B cell (primary cell): ENCODE data around the gene SCGN. TPM values are rescaled to one million over a fixed set of nuclear protein-coding genes. Genes with fewer than 3 reads are reported as not detected.

Experiments
- ATAC-seq: fragments of 200-7000 bp; cut with Tn5 transposase; one replicate; pipeline ENCODE4 v1.10.0; 2021; ENCODE audit warnings: low read depth, mild to moderate bottlenecking, moderate number of reproducible peaks, moderate library complexity
- CTCF ChIA-PET: fragments of 350-600 bp; sonication (Branson Sonifier 250); formaldehyde crosslinking; loops from one replicate; lab custom pipeline; 2021; ENCODE audit warnings: antibody characterized with exemption, inconsistent platforms; lab: Charles Lee
- POLR2A ChIA-PET: fragments of 350-600 bp; sonication (Branson Sonifier 250); formaldehyde crosslinking; loops from one replicate; lab custom pipeline; 2021; ENCODE audit warnings: antibody characterized with exemption; lab: Charles Lee
- DNase-seq: peaks from one replicate; pipeline ENCODE4 v3.0.0; 2013
- H2AFZ ChIP-seq: 2 replicates; pipeline ENCODE4 v1.6.1; 2012; ENCODE audit warnings: mild to moderate bottlenecking, low read depth, low read length; ENCODE audit not compliant: insufficient read depth, poor library complexity, severe bottlenecking
- H3K27ac ChIP-seq, 2 donors: 1 replicate in 1 of 2; 2 replicates in 1 of 2; pipeline ENCODE4 v1.5.1; 2012 to 2013; ENCODE audit warnings: low read length in 2 of 2, mild to moderate bottlenecking in 2 of 2, moderate library complexity in 1 of 2
- H3K27me3 ChIP-seq, 4 experiments: fragments of 200-600 bp in 1 of 4; sonication (generic) in 1 of 4; replicated peaks in 1 of 4; 1 replicate in 2 of 4; 2 replicates in 2 of 4; pipeline versions ENCODE4 v1.6.1 to v1.7.0; 2013 to 2016; ENCODE audit warnings: low read length in 3 of 4, mild to moderate bottlenecking in 2 of 4, mixed read lengths in 1 of 4, moderate library complexity in 1 of 4; ENCODE audit not compliant: insufficient read depth in 4 of 4, control insufficient read depth in 3 of 4; ENCODE audit errors: control extremely low read depth in 1 of 4
- H3K36me3 ChIP-seq, 2 experiments: replicated peaks in 1 of 2; 1 replicate in 1 of 2; 2 replicates in 1 of 2; pipeline versions ENCODE4 v1.6.1 to v1.7.1; 2013; ENCODE audit warnings: low read length in 1 of 2; ENCODE audit not compliant: insufficient read depth in 2 of 2, control insufficient read depth in 1 of 2; ENCODE audit errors: control extremely low read depth in 1 of 2, extremely low read depth in 1 of 2
- H3K4me1 ChIP-seq, 2 donors: fragments of 200-600 bp in 1 of 2; sonication (generic) in 1 of 2; 1 replicate in 1 of 2; 2 replicates in 1 of 2; pipeline versions ENCODE4 v1.5.1 to v1.6.1; 2013 to 2017; ENCODE audit warnings: low read length in 2 of 2; ENCODE audit not compliant: control insufficient read depth in 2 of 2, insufficient read depth in 2 of 2
- H3K4me2 ChIP-seq: replicated peaks from 2 replicates; pipeline ENCODE3; 2012; ENCODE audit warnings: mild to moderate bottlenecking, low read depth, low read length; ENCODE audit not compliant: poor library complexity, severe bottlenecking
- H3K4me3 ChIP-seq, 5 experiments: fragments of 200-600 bp in 1 of 5; sonication (generic) in 1 of 5; 1 replicate in 3 of 5; 2 replicates in 2 of 5; pipeline versions ENCODE4 v1.5.1 to v1.7.0; 2011 to 2016; ENCODE audit warnings: low read length in 4 of 5, mild to moderate bottlenecking in 4 of 5, low read depth in 2 of 5, control low read depth in 1 of 5, moderate library complexity in 1 of 5; ENCODE audit not compliant: insufficient read depth in 1 of 5; ENCODE audit errors: control extremely low read depth in 1 of 5, extremely low read depth in 1 of 5
- H3K79me2 ChIP-seq: fragments of 200-600 bp; sonication (generic); one replicate; pipeline ENCODE4 v1.6.0; 2016; ENCODE audit warnings: low read length; ENCODE audit not compliant: control insufficient read depth, insufficient read depth
- H3K9ac ChIP-seq: fragments of 200-600 bp; sonication (generic); 2 replicates; pipeline ENCODE4 v1.6.1; 2017; ENCODE audit warnings: mild to moderate bottlenecking, low read length, moderate library complexity
- H3K9me3 ChIP-seq, 3 donors: one replicate each; pipeline versions ENCODE4 v1.6.1 to v1.7.1; 2013; ENCODE audit warnings: low read length in 2 of 3; ENCODE audit not compliant: control insufficient read depth in 2 of 3, insufficient read depth in 1 of 3; ENCODE audit errors: control extremely low read depth in 1 of 3
- H4K20me1 ChIP-seq: 2 replicates; pipeline ENCODE4 v1.6.0; 2012; ENCODE audit warnings: mild to moderate bottlenecking, low read length; ENCODE audit not compliant: insufficient read depth, control insufficient read depth, poor library complexity, severe bottlenecking
- H3K27ac Mint-ChIP-seq: one replicate; pipeline ENCODE4 v1.8.0; 2021; ENCODE audit warnings: mixed read lengths
- H3K27me3 Mint-ChIP-seq: one replicate; pipeline ENCODE4 v1.8.0; 2021; ENCODE audit warnings: mixed read lengths
- H3K4me1 Mint-ChIP-seq: one replicate; pipeline ENCODE4 v1.8.0; 2021; ENCODE audit warnings: mixed read lengths
- H3K4me3 Mint-ChIP-seq: one replicate; pipeline ENCODE4 v1.8.0; 2021; ENCODE audit warnings: mixed read lengths
- H3K9me3 Mint-ChIP-seq: one replicate; pipeline ENCODE4 v1.8.0; 2022; ENCODE audit warnings: mixed read lengths; ENCODE audit not compliant: insufficient read depth
- CTCF ChIP-seq: fragments of 200-600 bp; IDR thresholded peaks from one replicate; pipeline ENCODE4 v1.8.0; 2022; ENCODE audit warnings: antibody characterized with exemption, mild to moderate bottlenecking
- EZH2 ChIP-seq: IDR thresholded peaks from 2 replicates; pipeline ENCODE4 v1.6.1; 2012; ENCODE audit warnings: borderline replicate concordance, low read depth, mild to moderate bottlenecking, moderate library complexity, low read length; ENCODE audit not compliant: insufficient read depth, poor library complexity, severe bottlenecking
- WGBS: methylation state at CpG from one replicate; pipeline ENCODE4 v1.1.5; 2013; ENCODE audit warnings: missing lambda C conversion rate; ENCODE audit not compliant: insufficient coverage; 5-methylcytosine and 5-hydroxymethylcytosine counted together
- intact Hi-C: fragments of 100-400 bp; cut with micrococcal nuclease; formaldehyde crosslinking; loops from one replicate; pipeline ENCODE4 v1.10.0; 2022
- polyA plus RNA-seq: library from polyadenylated mRNA; depleted of rRNA; stranded (reverse); fragments of >200 nt; gene quantifications from 2 replicates; pipeline ENCODE4 v1.2.3, GENCODE V29; 2012
- total RNA-seq, 2 donors: library from RNA; stranded (reverse); fragments of 120-200 nt in 1 of 2; gene quantifications; 1 replicate in 1 of 2; 2 replicates in 1 of 2; pipeline versions ENCODE4 v1.2.3 to v1.2.4, GENCODE V29; 2013 to 2022

Gene SCGN
- total and polyA plus RNA-seq, 2 donors (not counting 1 experiment from before 2014, with no cell fraction given): not detected

- no peak overlapping the region for H3K9ac ChIP-seq
- Mint-ChIP-seq H3K4me1 (peaks cover 18% of the 10 kb centered on the region), H3K27ac (no peak overlapping the region), H3K9me3 (no peaks in the 10 kb centered on the region), H3K27me3 (no peaks in the 10 kb centered on the region), H3K4me3 (no peak overlapping the region)
- TF ChIP-seq EZH2: no peak
- no peak for TF ChIP-seq CTCF
- no peak for DNase-seq
- no peaks in the 10 kb centered on the region for H3K36me3 ChIP-seq
- no peak overlapping the region for H3K4me2 ChIP-seq
- 100% methylated on average over 1 of the region's 1 CpG for WGBS
- H3K4me1 ChIP-seq: peaks cover 5 to 6% of the 10 kb centered on the region in 2 donors
- H4K20me1 ChIP-seq: no peaks in the 10 kb centered on the region
- ChIA-PET POLR2A (no interaction called here), CTCF (no interaction called here)
- no peaks in the 10 kb centered on the region for H3K79me2 ChIP-seq
- no peak overlapping the region for H2AFZ ChIP-seq
- intact Hi-C loops: loop anchor here (5.0 kb wide), 1 partner anchor 387 kb away; no protein-coding TSS in a partner anchor
- no peaks in the 10 kb centered on the region for H3K27me3 ChIP-seq
- H3K4me3 ChIP-seq: no peak overlapping the region
- no peaks in the 10 kb centered on the region for H3K9me3 ChIP-seq
- no peak for ATAC-seq
- H3K27ac ChIP-seq: no peak overlapping the region
These were observed 36.5 kb upstream of the SCGN start for GRCh38 chr6:25615471-25615870.

- intact Hi-C loops: loop anchor here (5.0 kb wide), 1 partner anchor 384 kb away; no protein-coding TSS in a partner anchor
- CTCF ChIA-PET: interaction anchor here (0.7 to 1.2 kb wide), 3 partner anchors 39 to 101 kb away, joined by 3 to 4 read pairs (median 3); no protein-coding TSS in a partner anchor
- peaks cover 15% of the 10 kb centered on the region for H3K4me1 Mint-ChIP-seq
These were observed 34.0 kb upstream of the SCGN start for GRCh38 chr6:25617997-25618396.

More at GRCh38 chr6:25617997-25618396, 34.0 kb upstream of the SCGN start:
- no peaks in the 10 kb centered on the region for H3K79me2 ChIP-seq
- H3K9ac ChIP-seq: no peak overlapping the region
- no peak overlapping the region for H3K27ac Mint-ChIP-seq
- H3K27me3 ChIP-seq: no peaks in the 10 kb centered on the region
- no peak overlapping the region for H2AFZ ChIP-seq
- H3K9me3 Mint-ChIP-seq: no peaks in the 10 kb centered on the region
- no peak for TF ChIP-seq CTCF
- TF ChIP-seq EZH2: no peak
- H3K4me1 ChIP-seq: peaks cover 5 to 6% of the 10 kb centered on the region in 2 donors
- WGBS: no CpG with 5 or more reads among the region's 2 CpGs
- no peaks in the 10 kb centered on the region for H3K36me3 ChIP-seq
- POLR2A ChIA-PET: interaction anchor here (0.6 kb wide), 1 partner anchor 753 kb away, joined by 3 read pairs; no protein-coding TSS in a partner anchor
- H4K20me1 ChIP-seq: no peaks in the 10 kb centered on the region
- H3K27me3 Mint-ChIP-seq: no peaks in the 10 kb centered on the region
- H3K4me3 ChIP-seq: no peak overlapping the region
- ATAC-seq (no peak), DNase-seq (peak; percentile 26)
- H3K4me3 Mint-ChIP-seq: no peak overlapping the region
- H3K4me2 ChIP-seq: no peak overlapping the region
- no peaks in the 10 kb centered on the region for H3K9me3 ChIP-seq
- no peak overlapping the region for H3K27ac ChIP-seq
